ENCODE measurements around the gene SPATA1.

- TF ChIP-seq ZNF274 (IDR thresholded peaks at IDR 0.05; ENCODE audit: low read depth, low read length) (no peak), SUZ12 (IDR thresholded peaks at IDR 0.05; ENCODE audit: extremely low read depth, insufficient read depth, insufficient read length) (no peak)
These were observed 97.0 kb downstream of the SPATA1 start for GRCh38 chr1:84603223-84603622.
